HEK293 (cell line): ENCODE data around the gene ALKAL2.

Experiments
- MYNN ChIP-seq: fragments of 450-650 bp; formaldehyde crosslinking; IDR thresholded peaks from 2 replicates; pipeline ENCODE4 v1.5.1; 2016; ENCODE audit warnings: missing biosample characterization, missing genetic modification characterization, borderline replicate concordance
- ZNF121 ChIP-seq: fragments of 450-650 bp; formaldehyde crosslinking; IDR thresholded peaks from 2 replicates; pipeline ENCODE4 v1.5.1; 2016; ENCODE audit warnings: missing biosample characterization, missing genetic modification characterization
- ZNF48 ChIP-seq: fragments of 450-650 bp; formaldehyde crosslinking; IDR thresholded peaks from 2 replicates; pipeline ENCODE4 v1.5.1; 2016; ENCODE audit warnings: missing biosample characterization, missing genetic modification characterization
- ZNF580 ChIP-seq: fragments of 450-650 bp; formaldehyde crosslinking; IDR thresholded peaks from 2 replicates; pipeline ENCODE4 v1.5.1; 2016; ENCODE audit warnings: missing biosample characterization, missing genetic modification characterization
- TF ChIP-seq, protein P1 (sequence below): fragments of 450-650 bp; formaldehyde crosslinking; IDR thresholded peaks from 2 replicates; pipeline ENCODE4 v1.5.1; 2016; ENCODE audit warnings: missing biosample characterization, missing genetic modification characterization
- TF ChIP-seq, protein P2 (sequence below): fragments of 450-650 bp; formaldehyde crosslinking; IDR thresholded peaks from 2 replicates; pipeline ENCODE4 v1.5.1; 2016; ENCODE audit warnings: missing biosample characterization, missing genetic modification characterization

- TF ChIP-seq, protein P1, sequence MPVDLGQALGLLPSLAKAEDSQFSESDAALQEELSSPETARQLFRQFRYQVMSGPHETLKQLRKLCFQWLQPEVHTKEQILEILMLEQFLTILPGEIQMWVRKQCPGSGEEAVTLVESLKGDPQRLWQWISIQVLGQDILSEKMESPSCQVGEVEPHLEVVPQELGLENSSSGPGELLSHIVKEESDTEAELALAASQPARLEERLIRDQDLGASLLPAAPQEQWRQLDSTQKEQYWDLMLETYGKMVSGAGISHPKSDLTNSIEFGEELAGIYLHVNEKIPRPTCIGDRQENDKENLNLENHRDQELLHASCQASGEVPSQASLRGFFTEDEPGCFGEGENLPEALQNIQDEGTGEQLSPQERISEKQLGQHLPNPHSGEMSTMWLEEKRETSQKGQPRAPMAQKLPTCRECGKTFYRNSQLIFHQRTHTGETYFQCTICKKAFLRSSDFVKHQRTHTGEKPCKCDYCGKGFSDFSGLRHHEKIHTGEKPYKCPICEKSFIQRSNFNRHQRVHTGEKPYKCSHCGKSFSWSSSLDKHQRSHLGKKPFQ (tag by site-specific recombination) = no peak
- TF ChIP-seq ZNF580 (tag by site-specific recombination) (no peak), ZNF48 (tag by site-specific recombination) (no peak), ZNF121 (no peak), MYNN (tag by site-specific recombination) (no peak)
- TF ChIP-seq, protein P2, sequence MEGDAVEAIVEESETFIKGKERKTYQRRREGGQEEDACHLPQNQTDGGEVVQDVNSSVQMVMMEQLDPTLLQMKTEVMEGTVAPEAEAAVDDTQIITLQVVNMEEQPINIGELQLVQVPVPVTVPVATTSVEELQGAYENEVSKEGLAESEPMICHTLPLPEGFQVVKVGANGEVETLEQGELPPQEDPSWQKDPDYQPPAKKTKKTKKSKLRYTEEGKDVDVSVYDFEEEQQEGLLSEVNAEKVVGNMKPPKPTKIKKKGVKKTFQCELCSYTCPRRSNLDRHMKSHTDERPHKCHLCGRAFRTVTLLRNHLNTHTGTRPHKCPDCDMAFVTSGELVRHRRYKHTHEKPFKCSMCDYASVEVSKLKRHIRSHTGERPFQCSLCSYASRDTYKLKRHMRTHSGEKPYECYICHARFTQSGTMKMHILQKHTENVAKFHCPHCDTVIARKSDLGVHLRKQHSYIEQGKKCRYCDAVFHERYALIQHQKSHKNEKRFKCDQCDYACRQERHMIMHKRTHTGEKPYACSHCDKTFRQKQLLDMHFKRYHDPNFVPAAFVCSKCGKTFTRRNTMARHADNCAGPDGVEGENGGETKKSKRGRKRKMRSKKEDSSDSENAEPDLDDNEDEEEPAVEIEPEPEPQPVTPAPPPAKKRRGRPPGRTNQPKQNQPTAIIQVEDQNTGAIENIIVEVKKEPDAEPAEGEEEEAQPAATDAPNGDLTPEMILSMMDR = no peak
Observed at GRCh38 chr2:248724-249123, 39.2 kb downstream of the ALKAL2 start.
